RWPE2 (cell line): ENCODE measurements around the gene ECI1.

Experiments used
- ATAC-seq: fragments of 200-7000 bp; cut with Tn5 transposase; 3 replicates; pipeline ENCODE4 v1.9.1; 2021; ENCODE audit warnings: low read depth
- DNase-seq: peaks from one replicate; pipeline ENCODE4 v3.0.0-alpha.2; 2020; ENCODE audit warnings: low spot score
- H3K27ac ChIP-seq: fragments of 450-650 bp; 2 replicates; pipeline ENCODE4 v1.5.1; 2017; ENCODE audit warnings: mild to moderate bottlenecking; ENCODE audit not compliant: poor library complexity, severe bottlenecking
- H3K27me3 ChIP-seq: fragments of 250-450 bp; sonication (Bioruptor Pico); 2 replicates; pipeline ENCODE4 v1.5.1; 2021; ENCODE audit warnings: mild to moderate bottlenecking, moderate library complexity; ENCODE audit not compliant: insufficient read depth, poor library complexity, severe bottlenecking
- H3K36me3 ChIP-seq: fragments of 250-450 bp; sonication (Bioruptor Pico); 2 replicates; pipeline ENCODE4 v1.5.1; 2020; ENCODE audit warnings: low read depth, mild to moderate bottlenecking, moderate library complexity
- H3K4me1 ChIP-seq: fragments of 250-450 bp; sonication (Bioruptor Pico); 2 replicates; pipeline ENCODE4 v1.5.1; 2021; ENCODE audit warnings: mild to moderate bottlenecking, moderate library complexity; ENCODE audit not compliant: insufficient read depth, poor library complexity, severe bottlenecking
- H3K4me3 ChIP-seq: fragments of 250-450 bp; sonication (Bioruptor Pico); 2 replicates; pipeline ENCODE4 v1.5.1; 2021; ENCODE audit warnings: mild to moderate bottlenecking, moderate library complexity; ENCODE audit not compliant: severe bottlenecking
- H3K9me3 ChIP-seq: fragments of 250-450 bp; sonication (Bioruptor Pico); 2 replicates; pipeline ENCODE4 v1.5.1; 2021; ENCODE audit warnings: mild to moderate bottlenecking, moderate library complexity; ENCODE audit not compliant: severe bottlenecking
- TF ChIP-seq, protein P1 (sequence below): fragments of 450-650 bp; IDR thresholded peaks from one replicate; pipeline ENCODE4 v1.5.1; 2017; ENCODE audit warnings: mild to moderate bottlenecking, moderate library complexity; ENCODE audit not compliant: poor library complexity, severe bottlenecking

Gene ECI1

DNA sequence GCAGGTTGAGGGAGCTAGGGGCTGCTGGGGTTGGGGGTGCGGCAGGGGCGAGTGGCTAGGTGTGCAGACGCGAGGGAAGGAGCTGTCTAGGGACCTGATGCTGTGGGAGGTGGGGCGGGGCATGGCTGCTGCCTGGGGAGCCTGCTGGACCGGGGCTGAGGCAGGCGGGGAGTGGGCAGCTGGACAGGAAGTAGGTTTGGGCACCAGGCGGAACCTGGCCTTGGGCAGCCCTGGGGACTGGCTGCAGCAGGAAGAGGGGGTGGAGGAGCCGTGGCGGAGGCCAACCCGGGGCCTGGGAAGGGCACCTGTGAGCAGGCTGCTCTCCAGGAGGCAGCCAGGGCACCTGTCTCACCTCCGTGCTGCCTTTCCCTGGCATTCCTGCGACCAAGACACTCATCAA is 21.0 kb downstream of the ECI1 start:
- Histone ChIP-seq H3K27ac (no peak overlapping the region), H3K9me3 (no peaks in the 10 kb centered on the region), H3K27me3 (no peaks in the 10 kb centered on the region), H3K4me1 (no peaks in the 10 kb centered on the region), H3K36me3 (peaks cover 23% of the 10 kb centered on the region), H3K4me3 (no peak overlapping the region)
- TF ChIP-seq, protein P1, sequence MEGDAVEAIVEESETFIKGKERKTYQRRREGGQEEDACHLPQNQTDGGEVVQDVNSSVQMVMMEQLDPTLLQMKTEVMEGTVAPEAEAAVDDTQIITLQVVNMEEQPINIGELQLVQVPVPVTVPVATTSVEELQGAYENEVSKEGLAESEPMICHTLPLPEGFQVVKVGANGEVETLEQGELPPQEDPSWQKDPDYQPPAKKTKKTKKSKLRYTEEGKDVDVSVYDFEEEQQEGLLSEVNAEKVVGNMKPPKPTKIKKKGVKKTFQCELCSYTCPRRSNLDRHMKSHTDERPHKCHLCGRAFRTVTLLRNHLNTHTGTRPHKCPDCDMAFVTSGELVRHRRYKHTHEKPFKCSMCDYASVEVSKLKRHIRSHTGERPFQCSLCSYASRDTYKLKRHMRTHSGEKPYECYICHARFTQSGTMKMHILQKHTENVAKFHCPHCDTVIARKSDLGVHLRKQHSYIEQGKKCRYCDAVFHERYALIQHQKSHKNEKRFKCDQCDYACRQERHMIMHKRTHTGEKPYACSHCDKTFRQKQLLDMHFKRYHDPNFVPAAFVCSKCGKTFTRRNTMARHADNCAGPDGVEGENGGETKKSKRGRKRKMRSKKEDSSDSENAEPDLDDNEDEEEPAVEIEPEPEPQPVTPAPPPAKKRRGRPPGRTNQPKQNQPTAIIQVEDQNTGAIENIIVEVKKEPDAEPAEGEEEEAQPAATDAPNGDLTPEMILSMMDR, result no peak
- DNase-seq (peak; percentile 64), ATAC-seq (no peak)

DNA sequence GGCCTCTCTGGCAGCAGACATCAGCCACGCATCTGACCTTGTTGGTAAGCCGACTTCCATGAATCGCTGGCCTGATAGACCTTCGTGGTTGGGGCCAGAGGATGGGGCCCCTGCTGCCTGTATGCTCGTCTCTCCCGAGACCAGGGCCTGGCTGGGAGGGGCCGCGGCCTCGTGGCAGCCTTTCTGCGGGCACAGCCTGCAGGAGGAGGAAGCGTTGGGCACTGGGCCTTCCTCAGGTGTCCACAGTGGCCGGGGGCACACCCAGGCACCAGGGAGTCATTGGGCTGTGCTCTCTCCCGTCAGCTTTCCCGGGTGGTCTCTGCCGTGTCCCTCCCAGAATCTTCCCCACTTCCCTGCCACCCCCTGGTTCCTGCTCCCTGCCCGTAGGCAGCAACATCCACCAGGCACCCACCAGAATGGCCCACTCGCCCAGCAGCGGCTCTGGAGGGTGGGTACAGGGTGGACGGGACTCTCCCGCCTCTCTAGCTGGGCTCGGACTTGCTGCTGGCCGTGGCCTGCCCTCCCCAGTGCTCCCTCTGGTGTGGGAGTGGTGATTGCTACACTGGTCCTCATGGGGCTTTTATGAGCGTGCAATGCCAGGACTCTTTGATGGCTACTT is 21.6 kb downstream of the ECI1 start:
- ATAC-seq, result no peak
- DNase-seq, result no peak
- TF ChIP-seq, protein P1, result no peak
- H3K27ac ChIP-seq, result no peak overlapping the region
- no peaks in the 10 kb centered on the region for H3K27me3 ChIP-seq
- H3K4me3 ChIP-seq, result no peak overlapping the region
- no peaks in the 10 kb centered on the region for H3K9me3 ChIP-seq
- peaks cover 19% of the 10 kb centered on the region for H3K36me3 ChIP-seq
- H3K4me1 ChIP-seq, result no peaks in the 10 kb centered on the region

DNA sequence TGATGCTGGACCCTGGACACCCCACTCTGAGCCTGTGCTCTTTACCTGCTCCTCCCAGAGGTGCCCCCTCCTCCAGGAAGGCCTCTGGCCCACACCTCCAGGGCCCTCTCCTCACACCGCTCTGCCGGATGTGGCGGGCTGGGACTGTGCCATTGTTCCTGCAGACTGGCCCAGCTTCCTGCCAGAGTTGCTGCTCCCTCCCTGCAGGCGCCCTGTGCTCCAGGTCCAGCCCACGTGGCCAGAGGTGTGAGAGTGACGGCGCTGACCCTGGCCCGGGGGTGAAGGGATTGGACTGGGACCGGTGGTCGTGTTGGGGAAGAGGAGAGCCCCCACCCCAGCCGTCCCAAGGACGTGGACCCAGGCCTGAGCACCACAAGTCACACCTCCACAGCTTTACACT is 22.3 kb downstream of the ECI1 start:
- TF ChIP-seq, protein P1, result no peak
- Histone ChIP-seq H3K9me3 (no peaks in the 10 kb centered on the region), H3K4me3 (no peak overlapping the region), H3K27ac (no peak overlapping the region), H3K27me3 (no peaks in the 10 kb centered on the region), H3K36me3 (peaks cover 19% of the 10 kb centered on the region), H3K4me1 (no peaks in the 10 kb centered on the region)
- peak; percentile 61 for DNase-seq
- no peak for ATAC-seq

DNA sequence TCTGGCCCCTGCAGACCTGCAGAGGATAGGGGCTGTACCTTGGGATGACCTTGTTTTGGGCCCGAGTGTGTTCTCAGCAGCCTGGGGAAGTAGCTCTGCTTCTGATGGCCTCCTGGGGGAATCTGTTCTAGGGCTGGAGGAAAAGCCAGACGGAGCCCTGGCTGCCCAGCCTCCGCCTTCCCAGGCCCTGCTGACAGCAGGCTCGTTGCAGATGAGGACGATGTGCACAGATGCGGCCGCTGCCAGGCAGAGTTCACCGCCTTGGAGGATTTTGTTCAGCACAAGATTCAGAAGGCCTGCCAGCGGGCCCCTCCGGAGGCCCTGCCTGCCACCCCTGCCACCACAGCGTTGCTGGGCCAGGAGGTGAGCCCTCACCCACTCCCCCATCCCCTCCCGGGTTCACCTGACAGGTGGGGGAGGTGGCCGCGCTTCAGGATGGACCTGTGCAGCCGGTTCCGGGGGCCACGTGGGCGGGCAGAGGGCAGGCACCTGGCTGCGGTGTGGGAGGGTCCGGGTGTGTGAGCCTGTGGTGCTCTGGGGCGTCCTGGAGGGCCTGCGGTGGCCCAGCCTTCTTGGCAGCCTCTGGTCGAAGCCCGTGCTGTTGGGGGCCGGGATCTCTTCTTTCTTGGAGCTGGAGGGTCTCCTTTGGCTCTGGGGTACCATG is 23.1 kb downstream of the ECI1 start:
- ATAC-seq, result no peak

More for the DNA sequence above, 23.1 kb downstream of the ECI1 start:
- no peaks in the 10 kb centered on the region for H3K9me3 ChIP-seq
- peaks cover 19% of the 10 kb centered on the region for H3K36me3 ChIP-seq
- no peak overlapping the region for H3K27ac ChIP-seq
- TF ChIP-seq, protein P1, result no peak
- H3K4me3 ChIP-seq, result no peak overlapping the region
- no peaks in the 10 kb centered on the region for H3K27me3 ChIP-seq
- DNase-seq, result peak; percentile 68
- no peaks in the 10 kb centered on the region for H3K4me1 ChIP-seq
